Suprapubic skin (tissue), 4 donors: ENCODE results near the gene EML3. TPM values are rescaled to one million over a fixed set of nuclear protein-coding genes. Genes with fewer than 3 reads are reported as not detected.

ENCODE experiments used
- DNase-seq, 2 donors: peaks; one replicate each; pipeline ENCODE4 v3.0.0-alpha.2; 2019; ENCODE audit warnings: low spot score in 2 of 2
- H3K27ac ChIP-seq: fragments of 200-600 bp; sonication (generic); one replicate; pipeline ENCODE4 v1.5.1; 2019
- H3K27me3 ChIP-seq: fragments of 200-600 bp; sonication (generic); one replicate; pipeline ENCODE4 v1.5.1; 2019
- H3K36me3 ChIP-seq: fragments of 200-600 bp; sonication (generic); one replicate; pipeline ENCODE4 v1.5.1; 2019
- H3K4me1 ChIP-seq: fragments of 200-600 bp; sonication (generic); one replicate; pipeline ENCODE4 v1.5.1; 2019
- H3K4me3 ChIP-seq: fragments of 200-600 bp; sonication (generic); one replicate; pipeline ENCODE4 v1.5.1; 2019; ENCODE audit warnings: mild to moderate bottlenecking
- H3K9me3 ChIP-seq: fragments of 200-600 bp; sonication (generic); one replicate; pipeline ENCODE4 v1.5.1; 2019
- EP300 ChIP-seq: sonication (generic); formaldehyde crosslinking; IDR thresholded peaks from one replicate; pipeline ENCODE4 v1.6.1; 2017; ENCODE audit warnings: antibody characterized with exemption
- POLR2A ChIP-seq, 2 donors: fragments of 450-650 bp; IDR thresholded peaks; one replicate each; pipeline ENCODE4 v1.6.1; 2017; ENCODE audit warnings: antibody characterized with exemption in 2 of 2, mild to moderate bottlenecking in 2 of 2, moderate library complexity in 2 of 2
- POLR2AphosphoS5 ChIP-seq, 3 donors: sonication (generic); formaldehyde crosslinking; IDR thresholded peaks; one replicate each; pipeline ENCODE4 v1.6.1; 2017; ENCODE audit warnings: antibody characterized with exemption in 3 of 3
- WGBS: methylation state at CpG from one replicate; pipeline ENCODE4 v1.1.5; 2018; 5-methylcytosine and 5-hydroxymethylcytosine counted together
- total RNA-seq, 4 donors: library from RNA; depleted of rRNA; stranded (reverse); fragments of >200 nt; gene quantifications; one replicate each; pipeline ENCODE4 v1.1.0, GENCODE V29; 2016
- TF ChIP-seq, protein P1 (sequence below), 2 donors: fragments of 200-600 bp in 1 of 2; fragments of 450-650 bp in 1 of 2; sonication (generic) in 1 of 2; IDR thresholded peaks; one replicate each; pipeline ENCODE4 v1.5.1; 2016 to 2019; ENCODE audit warnings: antibody characterized with exemption in 2 of 2, mild to moderate bottlenecking in 1 of 2, moderate library complexity in 1 of 2

The EML3 gene
- total RNA-seq, 4 donors from 2014 or later: 43.1 to 74.8 (median 55.8) TPM

GRCh38 chr11:62613291-62613778, 760 bp upstream of the EML3 start:
- Histone ChIP-seq H3K4me1 (peaks cover 39% of the 10 kb centered on the region), H3K9me3 (no peaks in the 10 kb centered on the region), H3K27ac (peak overlapping the region; percentile 94), H3K36me3 (peaks cover 40% of the 10 kb centered on the region), H3K4me3 (peak overlapping the region; percentile 88), H3K27me3 (no peaks in the 10 kb centered on the region)
- no peak for TF ChIP-seq EP300
- TF ChIP-seq, protein P1, sequence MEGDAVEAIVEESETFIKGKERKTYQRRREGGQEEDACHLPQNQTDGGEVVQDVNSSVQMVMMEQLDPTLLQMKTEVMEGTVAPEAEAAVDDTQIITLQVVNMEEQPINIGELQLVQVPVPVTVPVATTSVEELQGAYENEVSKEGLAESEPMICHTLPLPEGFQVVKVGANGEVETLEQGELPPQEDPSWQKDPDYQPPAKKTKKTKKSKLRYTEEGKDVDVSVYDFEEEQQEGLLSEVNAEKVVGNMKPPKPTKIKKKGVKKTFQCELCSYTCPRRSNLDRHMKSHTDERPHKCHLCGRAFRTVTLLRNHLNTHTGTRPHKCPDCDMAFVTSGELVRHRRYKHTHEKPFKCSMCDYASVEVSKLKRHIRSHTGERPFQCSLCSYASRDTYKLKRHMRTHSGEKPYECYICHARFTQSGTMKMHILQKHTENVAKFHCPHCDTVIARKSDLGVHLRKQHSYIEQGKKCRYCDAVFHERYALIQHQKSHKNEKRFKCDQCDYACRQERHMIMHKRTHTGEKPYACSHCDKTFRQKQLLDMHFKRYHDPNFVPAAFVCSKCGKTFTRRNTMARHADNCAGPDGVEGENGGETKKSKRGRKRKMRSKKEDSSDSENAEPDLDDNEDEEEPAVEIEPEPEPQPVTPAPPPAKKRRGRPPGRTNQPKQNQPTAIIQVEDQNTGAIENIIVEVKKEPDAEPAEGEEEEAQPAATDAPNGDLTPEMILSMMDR (IDR thresholded peaks at IDR 0.05): no peak
- no peak for TF ChIP-seq POLR2AphosphoS5 (IDR thresholded peaks at IDR 0.05)
- no peak for TF ChIP-seq POLR2A (IDR thresholded peaks at IDR 0.05)
- DNase-seq: peak in 1 of 2 donors; percentile 83
- WGBS: 0% methylated on average over 1 of the region's 15 CpGs

DNA sequence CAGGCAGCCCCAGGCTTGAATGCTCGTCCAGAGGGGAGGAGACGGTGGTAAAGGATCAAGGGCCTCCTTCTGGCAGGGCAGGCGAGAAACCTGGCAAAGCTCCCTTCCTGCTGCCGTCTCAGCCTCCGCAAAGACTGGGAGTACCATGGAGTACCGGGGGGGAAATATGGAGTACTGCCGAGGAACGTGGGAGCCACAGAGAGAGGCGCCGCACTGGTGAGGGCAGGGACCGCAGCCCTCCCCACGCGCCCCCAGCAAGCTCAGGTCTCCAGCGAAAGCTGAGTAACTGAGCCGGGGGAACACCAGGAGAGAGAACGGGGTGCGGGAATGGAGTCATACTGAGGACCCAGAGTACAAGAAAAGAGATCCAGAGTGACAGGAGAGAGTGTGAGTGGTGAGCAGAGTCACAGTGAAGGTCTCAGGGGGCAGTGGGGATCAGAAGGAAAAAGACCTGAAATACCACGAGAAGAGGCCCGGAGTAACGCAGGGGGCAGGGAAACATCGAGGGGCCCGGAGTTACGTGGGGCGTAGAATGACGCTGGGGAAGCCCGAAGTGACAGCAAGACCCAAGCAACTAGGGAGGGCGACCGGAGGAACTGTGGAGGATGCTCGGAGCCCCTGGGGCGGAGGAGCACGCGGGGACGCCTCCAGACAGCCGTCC, 740 bp downstream of the EML3 start:
- peak overlapping the region; percentile 94 for H3K27ac ChIP-seq
- TF ChIP-seq, protein P1 (IDR thresholded peaks at IDR 0.05): no peak
- no peak for TF ChIP-seq POLR2A (IDR thresholded peaks at IDR 0.05)
- TF ChIP-seq POLR2AphosphoS5 (IDR thresholded peaks at IDR 0.05): no peak
- no peak for TF ChIP-seq EP300
- no peaks in the 10 kb centered on the region for H3K9me3 ChIP-seq
- peaks cover 39% of the 10 kb centered on the region for H3K4me1 ChIP-seq
- H3K27me3 ChIP-seq: no peaks in the 10 kb centered on the region
- WGBS: under 1% methylated on average over 25 of the region's 34 CpGs
- DNase-seq: no peak
- peak overlapping the region; percentile 88 for H3K4me3 ChIP-seq
- peaks cover 42% of the 10 kb centered on the region for H3K36me3 ChIP-seq

DNA sequence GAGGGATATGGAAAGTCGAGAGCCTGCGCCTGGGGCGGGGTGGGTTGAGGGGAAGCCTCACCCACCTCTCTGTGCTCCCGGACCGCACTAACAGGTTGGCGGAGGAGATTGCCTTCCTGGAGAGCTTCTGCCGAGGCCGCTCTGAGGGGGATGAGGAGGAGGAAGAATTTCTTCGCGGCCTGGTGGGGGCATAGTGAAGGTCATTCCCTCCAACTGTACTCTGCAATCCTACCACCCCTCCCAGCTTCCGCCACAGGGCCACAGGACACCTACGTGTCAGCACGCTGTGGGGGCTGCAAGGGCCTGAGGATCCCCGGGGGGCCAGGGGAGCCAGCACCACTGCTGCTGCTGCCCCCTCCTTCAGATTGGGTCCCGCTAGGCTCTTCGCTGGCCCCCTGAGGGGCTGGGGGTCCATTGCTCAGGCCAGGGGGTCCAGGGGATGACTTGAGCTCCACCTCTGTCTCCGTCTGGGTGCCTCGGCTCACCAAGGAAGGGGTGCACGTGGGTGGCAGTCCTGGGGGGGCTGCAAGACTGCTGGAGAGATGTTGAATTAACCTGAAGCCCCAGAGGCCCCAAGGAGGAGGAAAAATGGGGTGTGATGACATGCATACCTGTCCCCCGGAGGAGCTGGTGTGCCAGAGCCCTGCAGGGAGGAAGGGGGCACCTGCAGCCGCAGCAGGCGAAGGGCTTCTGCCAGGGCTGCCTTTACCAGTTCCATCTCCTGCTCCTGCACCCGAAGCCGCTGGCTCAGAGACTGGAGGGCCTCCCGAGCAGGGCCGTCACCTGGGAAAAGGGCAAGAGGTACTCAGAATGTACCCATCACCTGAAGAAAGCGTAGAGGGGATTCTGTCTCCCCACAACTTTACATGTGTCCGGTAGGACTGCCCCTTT, 1.5 kb downstream of the EML3 start:
- peak overlapping the region; percentile 94 for H3K27ac ChIP-seq
- H3K4me1 ChIP-seq: peaks cover 39% of the 10 kb centered on the region
- no peak for DNase-seq
- peaks cover 39% of the 10 kb centered on the region for H3K36me3 ChIP-seq
- no peaks in the 10 kb centered on the region for H3K9me3 ChIP-seq
- TF ChIP-seq POLR2A (IDR thresholded peaks at IDR 0.05): no peak
- no peak for TF ChIP-seq EP300
- TF ChIP-seq POLR2AphosphoS5 (IDR thresholded peaks at IDR 0.05): no peak
- TF ChIP-seq, protein P1 (IDR thresholded peaks at IDR 0.05): no peak
- WGBS: 70% methylated on average over 24 of the region's 28 CpGs
- H3K4me3 ChIP-seq: peak overlapping the region; percentile 88
- H3K27me3 ChIP-seq: no peaks in the 10 kb centered on the region

DNA sequence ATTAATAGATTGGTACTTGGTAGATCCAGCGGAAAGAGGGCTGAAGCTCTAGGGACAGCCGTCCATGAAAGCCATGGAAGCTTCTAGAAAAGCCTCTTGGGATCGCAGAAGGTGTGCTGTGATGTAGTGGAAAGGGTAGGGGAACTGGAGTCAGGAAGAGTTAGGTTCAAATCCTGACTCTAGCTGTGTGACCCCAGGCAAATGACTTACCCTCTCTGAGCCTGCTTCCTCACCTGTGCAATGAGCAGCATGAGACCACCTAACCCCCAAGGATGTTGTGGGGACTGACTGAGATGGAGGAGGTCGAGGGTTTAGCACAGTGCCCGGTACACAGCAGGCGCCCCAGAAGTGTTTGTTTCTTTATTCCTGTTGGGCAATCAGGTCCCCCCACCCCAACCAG, 2.2 kb downstream of the EML3 start:
- peaks cover 38% of the 10 kb centered on the region for H3K36me3 ChIP-seq
- WGBS: 96% methylated on average over 5 of the region's 6 CpGs

More for the DNA sequence above, 2.2 kb downstream of the EML3 start:
- DNase-seq: no peak
- Histone ChIP-seq H3K27ac (no peak overlapping the region), H3K4me3 (no peak overlapping the region), H3K9me3 (no peaks in the 10 kb centered on the region), H3K4me1 (peaks cover 39% of the 10 kb centered on the region), H3K27me3 (no peaks in the 10 kb centered on the region)
- TF ChIP-seq POLR2A (IDR thresholded peaks at IDR 0.05): no peak
- TF ChIP-seq, protein P1 (IDR thresholded peaks at IDR 0.05): no peak
- TF ChIP-seq POLR2AphosphoS5 (IDR thresholded peaks at IDR 0.05): no peak
- TF ChIP-seq EP300: no peak
